GM21390 (cell line): ENCODE data around the gene PHRF1.

ENCODE experiments used
- ATAC-seq: cut with Tn5 transposase; IDR thresholded peaks from one replicate; pipeline ENCODE4 v1.9.1; 2021; ENCODE audit not compliant: unreplicated experiment

Gene PHRF1

GRCh38 chr11:593347-593746 lies 17.1 kb downstream of the PHRF1 start:
- no peak for ATAC-seq

GRCh38 chr11:595400-595799 lies 19.1 kb downstream of the PHRF1 start:
- ATAC-seq = no peak

DNA sequence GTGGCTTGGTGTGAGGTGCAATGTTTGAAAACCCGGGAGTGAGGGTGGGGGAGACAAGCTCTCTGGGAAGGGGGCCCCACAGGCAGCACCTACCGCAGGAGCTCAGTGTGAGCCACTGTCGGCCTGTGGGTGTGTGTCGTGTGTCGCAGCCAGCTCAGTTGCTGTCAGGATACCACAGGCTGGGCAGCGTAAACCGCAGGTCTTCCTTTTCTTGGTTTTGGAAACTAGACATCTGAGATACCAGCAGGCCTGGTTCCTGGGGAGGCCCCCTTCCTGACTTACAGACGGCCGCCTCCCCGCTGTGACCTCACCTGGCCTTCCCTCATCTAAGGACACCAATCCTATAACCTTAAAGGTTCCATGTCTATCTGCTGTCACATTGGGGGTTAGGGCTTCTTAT lies 20.1 kb downstream of the PHRF1 start:
- no peak for ATAC-seq

DNA sequence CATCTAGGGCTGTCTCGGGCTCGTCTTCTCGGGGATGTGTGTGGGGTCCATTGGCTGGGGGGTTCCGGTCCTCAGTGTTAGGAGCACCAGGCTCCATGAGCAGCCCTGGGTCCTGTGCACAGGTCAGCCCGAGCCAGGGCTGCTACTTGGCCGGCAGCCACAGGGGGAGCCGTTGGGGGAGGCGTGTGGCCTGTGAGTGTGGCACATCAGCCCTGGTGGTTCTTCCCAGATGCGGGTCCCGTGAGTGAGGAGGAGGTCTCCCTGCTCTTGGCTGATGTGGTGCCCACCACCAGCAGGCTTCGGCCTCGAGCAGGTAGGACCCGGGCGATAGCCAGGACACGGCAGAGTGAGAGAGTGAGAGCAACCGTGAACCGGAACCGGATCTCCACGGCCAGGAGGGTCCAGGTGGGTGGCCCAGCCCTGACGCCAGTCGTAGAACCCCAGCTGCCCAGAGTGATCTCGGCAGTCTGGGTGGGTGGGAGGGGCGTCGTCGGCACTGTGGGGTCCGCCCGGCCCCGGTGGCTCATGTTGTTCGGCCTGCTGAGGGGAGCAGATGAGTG lies 21.0 kb downstream of the PHRF1 start:
- ATAC-seq = no peak

DNA sequence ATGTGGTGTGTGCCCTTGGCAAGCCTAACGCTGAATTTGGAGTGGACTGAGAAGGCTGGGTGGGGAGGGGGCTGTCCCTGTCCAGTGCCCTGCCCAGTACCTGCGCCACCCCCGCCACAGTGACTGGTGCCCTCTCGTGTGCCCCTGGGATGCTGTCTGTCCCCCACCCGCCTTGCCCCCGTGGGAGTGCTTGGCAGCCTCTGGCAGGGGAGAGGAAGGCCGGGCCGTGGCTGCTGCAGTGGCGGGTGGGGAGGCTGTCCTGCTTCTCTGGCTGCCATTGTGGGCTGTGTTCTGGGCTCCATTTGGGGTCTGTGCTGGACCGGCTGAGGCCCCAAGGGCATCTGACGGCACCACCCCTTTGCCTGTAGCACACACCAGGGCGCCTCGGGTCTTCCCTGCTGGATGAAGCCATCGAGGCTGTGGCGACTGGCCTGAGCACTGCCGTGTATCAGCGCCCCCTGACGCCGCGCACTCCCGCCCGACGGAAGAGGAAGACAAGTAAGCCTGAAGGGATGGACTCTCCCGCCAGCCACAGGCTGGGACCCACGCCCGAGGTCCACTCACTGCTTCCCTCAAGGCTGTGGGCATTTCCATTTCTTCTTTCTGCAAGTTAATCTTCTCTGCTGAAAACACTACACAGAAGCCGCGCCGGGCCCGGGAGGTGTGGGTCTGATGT lies 21.9 kb downstream of the PHRF1 start:
- ATAC-seq = no peak

DNA sequence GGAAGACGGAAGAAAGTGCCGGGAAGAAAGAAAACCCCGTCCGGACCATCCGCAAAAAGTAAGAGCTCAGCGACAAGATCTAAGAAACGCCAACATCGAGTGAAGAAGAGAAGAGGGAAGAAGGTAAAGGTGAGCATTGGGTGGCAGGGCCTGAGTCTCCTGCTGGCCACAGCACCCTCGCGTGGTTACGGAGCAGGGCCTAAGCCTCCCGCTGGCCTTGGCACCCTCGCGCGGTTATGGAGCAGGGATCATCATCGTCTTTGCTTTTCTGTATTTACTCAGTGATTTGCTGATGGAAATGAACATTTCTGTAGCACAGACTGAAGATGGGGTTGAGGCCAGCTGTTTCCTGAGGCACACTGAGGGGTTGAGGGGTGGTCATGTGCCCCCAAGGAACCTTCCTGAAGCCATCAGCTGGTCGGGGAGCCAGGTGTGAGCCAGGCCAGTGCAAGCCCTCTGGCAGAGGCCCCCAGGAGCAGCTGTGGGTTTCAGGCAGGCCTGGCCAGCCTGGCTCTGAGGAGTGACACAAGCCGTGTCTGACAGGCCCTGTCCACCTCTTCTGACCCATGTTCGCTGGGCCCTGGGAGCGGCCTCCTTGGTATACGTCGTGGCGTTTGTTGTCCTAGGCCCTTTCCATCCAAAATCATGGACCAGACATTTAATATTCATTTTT lies 25.4 kb downstream of the PHRF1 start:
- ATAC-seq = no peak

GRCh38 chr11:603154-603553 lies 26.9 kb downstream of the PHRF1 start:
- no peak for ATAC-seq

- no peak for ATAC-seq
These were observed 29.2 kb downstream of the PHRF1 start for GRCh38 chr11:605286-606129.

GRCh38 chr11:606245-606644 lies 30.0 kb downstream of the PHRF1 start:
- ATAC-seq = no peak

DNA sequence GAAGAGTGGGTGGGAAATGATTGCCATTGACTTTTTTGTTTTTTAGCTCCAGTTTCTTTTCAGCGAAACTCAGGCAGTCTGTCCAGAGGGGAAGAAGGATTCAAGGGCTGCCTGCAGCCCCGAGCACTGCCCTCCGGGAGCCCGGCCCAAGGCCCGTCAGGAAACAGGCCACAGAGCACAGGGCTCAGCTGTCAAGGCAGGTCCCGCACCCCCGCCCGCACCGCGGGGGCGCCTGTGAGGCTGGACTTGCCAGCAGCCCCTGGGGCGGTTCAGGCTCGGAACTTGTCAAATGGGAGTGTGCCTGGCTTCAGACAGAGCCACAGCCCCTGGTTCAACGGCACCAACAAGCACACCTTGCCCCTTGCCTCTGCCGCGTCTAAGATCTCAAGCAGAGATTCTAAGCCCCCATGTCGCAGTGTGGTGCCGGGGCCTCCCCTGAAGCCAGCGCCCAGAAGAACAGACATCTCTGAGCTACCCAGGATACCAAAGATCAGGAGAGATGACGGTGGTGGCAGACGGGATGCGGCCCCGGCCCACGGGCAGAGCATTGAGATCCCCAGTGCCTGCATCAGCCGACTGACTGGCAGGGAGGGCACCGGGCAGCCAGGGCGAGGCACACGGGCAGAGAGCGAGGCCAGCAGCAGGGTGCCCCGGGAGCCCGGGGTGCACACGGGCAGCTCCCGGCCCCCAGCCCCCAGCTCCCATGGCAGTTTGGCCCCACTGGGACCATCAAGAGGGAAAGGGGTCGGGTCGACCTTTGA lies 30.9 kb downstream of the PHRF1 start:
- ATAC-seq = no peak

- no peak for ATAC-seq
These were observed 31.8 kb downstream of the PHRF1 start for GRCh38 chr11:607971-608659.

GRCh38 chr11:608791-609251 lies 32.6 kb downstream of the PHRF1 start:
- ATAC-seq = no peak

- ATAC-seq = no peak
These were observed 33.1 kb downstream of the PHRF1 start for GRCh38 chr11:609341-609811.

- ATAC-seq = no peak
These were observed 34.0 kb downstream of the PHRF1 start for GRCh38 chr11:610146-610801.

- no peak for ATAC-seq
These were observed 35.0 kb downstream of the PHRF1 start for GRCh38 chr11:611001-611996.

GRCh38 chr11:612201-612960 lies 36.1 kb downstream of the PHRF1 start:
- ATAC-seq = no peak

DNA sequence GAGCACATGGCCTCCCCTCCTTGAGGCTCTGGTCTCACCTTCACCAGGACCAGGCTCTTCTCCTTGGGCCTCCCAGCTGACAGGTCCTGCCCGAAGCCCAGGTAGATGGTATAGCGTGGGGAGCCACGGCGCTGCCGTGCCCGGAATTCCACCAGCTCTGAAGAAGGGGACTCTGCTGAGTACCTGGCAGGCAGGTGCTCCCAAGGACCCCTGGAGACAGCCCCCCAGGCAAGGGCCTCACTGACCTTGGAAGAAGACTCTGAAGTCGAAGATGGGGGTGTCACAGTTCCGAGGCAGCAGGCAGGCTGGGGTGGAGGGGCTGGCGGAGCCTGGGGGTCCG lies 36.7 kb downstream of the PHRF1 start:
- ATAC-seq = no peak
